COR-L47 (cell line): Measurements from ENCODE around the gene FYTTD1.

Source experiments
- DNase-seq: peaks from one replicate; lab custom pipeline; 2025; lab: John Stamatoyannopoulos, UW

Gene FYTTD1

DNA sequence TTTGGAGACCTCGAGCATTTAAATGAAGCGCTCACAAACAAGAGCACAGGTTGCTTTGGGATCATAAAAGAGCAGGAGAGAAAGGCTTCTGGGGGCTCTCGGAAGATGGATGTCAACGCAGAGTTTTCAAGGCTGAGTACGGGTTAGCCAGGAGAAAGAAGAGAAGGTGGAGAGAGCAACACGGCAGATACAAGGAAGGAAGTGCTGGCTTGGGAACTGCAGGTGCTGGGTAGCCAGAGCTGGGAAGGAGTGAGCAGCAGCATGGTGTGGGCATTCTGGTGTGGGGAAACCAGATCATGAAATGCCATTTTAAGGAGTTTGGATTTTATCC is 12.4 kb upstream of the FYTTD1 start:
- no peak for DNase-seq

DNA sequence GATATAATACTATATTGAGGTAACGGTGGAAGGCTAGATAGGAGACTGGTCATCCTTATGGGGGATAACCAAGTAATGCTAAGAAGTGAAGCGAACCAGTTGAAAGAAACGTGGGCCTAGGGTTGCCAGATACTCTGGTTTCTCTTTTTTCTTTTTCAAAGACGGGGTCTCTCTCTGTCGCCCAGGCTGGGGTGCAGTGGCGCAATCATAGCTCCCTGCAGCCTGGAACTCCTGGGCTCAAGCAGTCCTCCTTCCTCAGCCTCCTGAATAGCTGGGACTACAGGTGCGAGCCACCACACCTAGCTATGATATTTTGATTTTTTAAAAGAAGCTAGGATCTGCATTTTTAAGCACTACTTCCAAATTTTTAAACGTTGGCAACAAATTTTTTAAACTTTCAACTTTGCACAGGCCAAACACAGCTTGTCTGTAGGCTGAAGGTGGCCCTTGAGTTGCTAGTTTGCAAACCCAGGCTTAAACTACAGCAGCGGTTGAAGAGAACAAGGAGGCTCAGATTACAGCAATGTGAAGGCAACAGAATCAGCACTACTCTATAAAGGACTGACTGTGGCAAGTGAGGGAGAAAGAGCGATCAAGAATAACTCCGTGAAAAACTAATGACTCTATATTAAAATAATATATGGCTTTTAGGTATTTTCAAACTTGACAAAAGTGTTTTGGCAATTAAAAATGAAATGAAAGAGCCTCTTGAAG is 11.8 kb upstream of the FYTTD1 start:
- no peak for DNase-seq

DNA sequence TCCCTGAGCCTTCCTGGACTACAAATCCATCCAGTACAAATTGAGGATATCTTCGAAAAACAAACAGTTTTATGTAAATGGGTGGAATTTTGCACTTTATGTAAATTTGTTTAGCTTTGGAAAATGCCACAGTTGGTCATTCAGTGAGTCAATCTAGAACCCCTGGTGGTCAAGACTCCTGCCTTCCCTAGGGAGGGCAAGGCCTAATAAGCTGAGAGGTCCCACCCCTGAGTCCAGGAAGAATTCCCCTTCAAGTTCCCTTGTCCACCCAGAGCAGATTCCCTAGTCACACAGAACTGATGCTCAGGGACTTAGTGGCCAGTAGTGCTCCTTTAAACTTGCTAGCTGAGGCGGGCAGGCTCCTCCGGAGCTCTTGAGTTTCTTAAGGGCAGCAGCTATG is 6.9 kb upstream of the FYTTD1 start:
- no peak for DNase-seq

DNA sequence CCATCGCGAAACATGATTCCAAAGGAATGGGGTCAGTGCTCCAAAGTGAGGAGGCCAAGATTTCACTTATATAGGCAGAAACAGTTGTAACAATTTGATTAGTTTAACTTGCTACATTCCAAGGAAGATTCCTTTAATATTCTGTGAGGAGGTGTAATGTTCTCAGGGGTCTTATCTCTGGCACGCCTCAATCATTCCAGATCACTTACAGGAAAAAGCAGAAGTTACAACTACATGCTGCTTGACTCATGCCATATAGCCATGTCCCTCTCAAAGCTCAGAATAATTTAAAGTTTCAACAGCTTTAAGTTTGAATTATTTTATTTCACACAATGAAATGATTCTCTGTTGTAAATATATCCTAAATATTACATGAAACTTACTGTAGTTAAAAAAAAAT is 3.5 kb upstream of the FYTTD1 start:
- DNase-seq = no peak

DNA sequence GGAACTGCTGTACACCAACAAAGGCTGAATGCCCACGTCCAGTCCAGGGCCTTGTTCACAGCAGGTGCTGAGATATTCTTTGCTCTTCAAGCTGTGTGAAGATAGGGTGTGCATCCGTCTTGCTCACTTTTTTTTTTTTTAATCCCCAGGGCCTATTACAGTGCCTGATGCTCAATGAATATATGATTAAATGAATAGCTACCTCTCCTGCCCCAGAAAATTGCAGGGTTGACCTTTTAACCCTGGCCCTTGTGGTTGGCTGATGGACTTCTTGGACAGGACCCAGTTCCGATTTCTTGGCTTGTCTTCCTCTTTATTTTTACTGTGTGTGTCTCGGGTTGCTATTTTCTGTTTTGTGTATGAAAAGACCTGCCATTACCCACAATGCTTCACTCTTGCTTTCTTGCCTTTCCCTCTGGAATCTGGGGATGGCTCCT is 2.9 kb upstream of the FYTTD1 start:
- no peak for DNase-seq

DNA sequence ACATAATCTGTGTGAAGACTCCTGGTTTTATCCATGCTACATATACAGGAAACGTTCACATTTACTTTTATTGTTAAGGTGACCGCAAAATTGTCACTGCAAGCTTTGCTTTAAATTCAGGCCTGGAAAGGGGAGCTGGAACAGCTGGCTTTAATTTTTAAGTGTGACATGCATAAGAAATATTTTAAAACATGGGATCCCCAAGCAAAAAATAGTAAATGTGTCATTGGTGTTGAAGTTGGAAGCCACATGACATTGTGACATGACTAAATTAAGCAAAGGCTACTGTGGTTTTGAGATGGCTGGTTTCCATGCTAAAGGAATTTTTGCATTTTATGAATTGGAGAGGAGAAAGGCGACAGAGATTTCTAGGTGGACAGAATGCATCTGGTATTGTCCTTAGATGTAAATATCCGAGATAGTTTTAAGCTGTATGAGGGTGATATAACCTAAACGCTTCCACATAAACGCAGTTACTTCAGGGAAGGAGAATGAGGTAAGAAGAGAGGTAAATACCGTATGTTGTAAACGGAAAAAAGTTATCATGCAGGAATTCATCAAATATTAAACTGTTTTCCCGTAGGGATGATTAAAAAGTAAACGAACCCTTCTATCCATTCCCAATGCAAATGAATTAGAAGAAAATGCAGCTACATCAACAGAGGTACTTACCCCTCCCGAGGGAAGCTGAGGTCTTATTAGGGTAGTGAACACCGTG is 927 bp upstream of the FYTTD1 start:
- no peak for DNase-seq

DNA sequence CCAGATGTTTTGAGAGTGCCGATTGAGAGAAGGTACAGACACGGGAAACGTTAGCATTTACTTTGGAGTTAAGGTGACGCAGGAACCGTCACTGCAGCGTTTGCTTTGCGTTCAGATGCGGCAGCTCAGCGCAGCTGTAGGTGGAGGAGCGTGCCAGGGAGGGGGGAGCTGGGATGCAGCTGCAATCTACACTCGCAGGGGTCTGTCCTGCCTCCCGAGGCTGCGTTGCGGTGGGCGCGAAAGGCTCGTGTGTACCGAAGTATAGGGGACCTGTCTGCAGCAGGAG is 425 bp upstream of the FYTTD1 start:
- DNase-seq = peak; percentile 86

DNA sequence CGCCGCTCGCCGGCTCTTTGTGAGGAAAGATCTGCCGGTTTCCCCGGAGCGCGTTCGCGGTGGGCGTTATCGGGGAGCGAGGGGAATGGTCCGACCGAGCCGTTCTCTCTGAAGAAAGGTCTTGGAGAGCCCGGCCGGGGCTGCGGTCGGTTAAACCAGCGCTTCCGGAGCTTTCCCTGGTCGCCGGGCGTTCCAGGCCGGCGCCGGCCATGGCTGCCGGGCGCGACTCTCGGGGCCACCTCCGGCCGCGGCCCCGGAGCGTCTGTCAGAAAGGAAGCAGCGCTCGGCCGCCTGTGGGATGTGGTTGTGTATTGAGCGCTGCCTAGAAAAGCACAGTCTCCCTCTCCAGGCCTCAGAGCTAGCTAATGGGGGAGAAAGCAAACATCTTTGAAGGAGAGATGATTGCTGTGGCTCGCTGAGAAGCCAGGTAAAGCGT is 731 bp downstream of the FYTTD1 start:
- DNase-seq = peak; percentile 63

DNA sequence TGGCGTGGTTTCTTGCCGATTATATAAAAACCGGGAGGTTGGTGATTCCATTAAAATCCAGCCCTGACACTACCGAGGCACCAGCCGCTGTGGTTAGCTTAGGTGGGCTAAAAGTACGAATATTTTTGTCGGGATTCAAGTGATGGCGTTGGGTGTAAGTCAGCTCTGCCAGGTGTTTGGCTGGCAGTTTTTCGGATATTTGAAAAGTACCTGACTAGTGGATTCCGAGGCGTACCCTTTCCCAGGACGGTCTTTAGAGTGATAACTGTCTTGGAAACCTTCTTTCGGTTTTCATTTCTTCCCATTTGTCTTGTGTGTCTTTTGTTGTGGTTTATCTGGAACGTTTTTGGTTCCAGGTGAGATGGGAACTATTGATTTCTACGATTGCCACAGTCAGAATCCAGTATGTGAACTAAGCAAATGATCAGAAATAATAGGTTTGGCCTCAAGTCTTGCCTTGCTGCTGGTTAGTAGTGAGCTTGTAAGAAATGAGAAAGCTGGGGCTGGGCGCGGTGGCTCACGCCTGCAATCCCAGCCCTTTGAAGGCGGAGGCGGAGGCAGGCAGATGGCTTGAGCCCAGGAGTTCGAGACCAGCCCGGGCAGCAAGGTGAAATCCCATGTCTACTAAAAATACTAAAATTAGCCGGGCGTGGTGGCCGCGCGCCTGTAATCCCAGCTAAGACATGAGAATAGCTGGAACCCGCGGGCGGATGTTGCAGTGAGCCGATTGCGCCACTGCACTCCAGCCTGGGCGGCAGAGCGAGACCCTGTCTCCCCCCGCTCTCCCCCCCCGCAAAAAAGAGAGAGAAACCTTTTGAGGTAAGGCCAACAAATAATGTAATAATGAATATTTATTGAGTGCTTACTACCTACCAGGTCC is 1.4 kb downstream of the FYTTD1 start:
- DNase-seq = peak; percentile 35

DNA sequence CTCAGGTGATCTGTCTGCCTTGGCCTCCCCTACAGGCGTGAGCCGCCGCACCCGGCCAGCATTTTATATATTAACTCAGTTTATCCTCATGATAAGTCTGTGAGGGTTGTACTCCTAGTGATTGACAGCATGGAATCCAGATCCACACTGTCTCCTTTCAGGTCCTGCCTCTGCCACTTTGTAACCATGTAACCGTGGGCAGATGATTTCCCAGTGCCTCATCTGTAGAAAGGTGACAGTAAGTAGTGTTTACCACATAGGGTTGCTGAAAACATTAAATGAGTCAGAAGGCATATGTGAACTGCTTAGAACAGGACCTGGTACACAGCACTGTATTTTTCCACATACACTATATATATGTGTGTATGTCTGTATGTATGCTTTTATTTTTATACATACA is 2.4 kb downstream of the FYTTD1 start:
- DNase-seq = no peak

DNA sequence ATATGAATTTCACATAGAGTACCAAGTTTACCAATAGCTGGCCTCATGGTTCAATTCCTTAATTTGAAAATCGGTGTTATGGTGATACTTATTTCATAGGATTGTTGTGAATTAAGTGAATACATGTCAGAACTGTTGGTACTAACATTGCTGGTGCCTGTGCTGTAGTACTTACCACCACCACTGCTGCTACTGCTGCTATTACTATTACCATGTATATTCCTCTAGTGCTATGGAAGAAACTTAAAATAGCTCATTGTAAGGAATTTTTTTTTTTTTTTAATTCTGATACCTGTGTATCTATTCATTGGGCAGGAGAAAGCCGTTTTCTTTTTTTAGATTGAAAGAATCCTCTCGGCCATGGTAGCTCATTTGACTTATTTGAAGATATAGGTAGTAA is 3.6 kb downstream of the FYTTD1 start:
- DNase-seq = no peak

DNA sequence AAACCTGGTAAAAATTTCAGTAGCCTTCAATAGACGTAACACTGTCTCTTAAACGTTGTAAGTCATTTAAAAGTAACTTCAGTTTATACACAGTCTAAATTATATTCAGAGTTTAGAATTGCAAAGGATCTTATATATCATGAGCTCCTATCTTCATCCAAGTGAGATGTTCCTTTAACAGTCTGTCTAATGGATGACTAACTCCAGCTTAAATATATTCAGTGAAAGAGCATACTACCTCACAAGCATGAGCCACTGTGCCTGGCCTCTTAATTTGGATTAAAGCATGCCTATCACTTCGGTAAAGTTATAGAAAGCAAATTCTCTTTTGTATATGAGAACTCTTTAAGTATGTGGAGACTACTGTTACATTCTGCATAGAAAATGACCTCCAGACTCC is 7.0 kb downstream of the FYTTD1 start:
- no peak for DNase-seq

DNA sequence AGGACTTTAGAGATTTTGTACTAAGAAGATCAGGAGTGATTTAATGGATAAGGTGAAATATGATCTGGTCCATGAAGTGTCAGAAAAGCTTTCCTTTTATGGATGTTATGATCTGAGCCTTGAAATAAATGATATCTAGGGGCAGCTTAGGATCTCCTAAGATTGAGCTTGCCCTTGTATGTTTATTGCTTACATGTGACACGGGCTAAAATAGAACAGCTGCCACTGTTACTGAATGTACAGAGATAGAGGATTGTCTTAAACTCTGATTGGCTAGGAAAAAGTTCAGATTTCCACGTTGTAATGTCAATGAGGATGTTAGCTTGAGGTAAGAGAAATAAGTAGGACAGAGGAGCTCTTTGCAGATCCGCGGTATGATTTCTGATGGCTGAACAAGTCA is 8.8 kb downstream of the FYTTD1 start:
- DNase-seq = no peak

DNA sequence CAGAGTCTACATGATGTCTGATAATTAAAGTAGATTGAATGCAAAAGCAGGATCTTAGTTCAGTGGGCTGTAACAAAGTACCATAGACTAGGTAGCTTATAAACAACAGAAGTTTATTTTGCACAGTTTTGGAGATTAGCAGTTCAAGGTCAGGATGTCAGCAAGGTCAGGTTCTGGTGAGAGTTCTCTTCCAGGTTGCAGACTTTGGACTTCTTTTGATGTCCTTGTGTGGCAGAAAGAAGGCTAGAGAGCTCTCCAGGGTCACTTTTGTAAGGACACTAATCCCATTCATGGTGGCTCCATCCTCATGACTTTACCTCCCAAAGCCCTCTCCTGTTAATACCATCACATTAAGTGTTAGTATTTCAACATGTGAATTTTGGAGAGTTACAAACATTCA is 12.1 kb downstream of the FYTTD1 start:
- DNase-seq = no peak

DNA sequence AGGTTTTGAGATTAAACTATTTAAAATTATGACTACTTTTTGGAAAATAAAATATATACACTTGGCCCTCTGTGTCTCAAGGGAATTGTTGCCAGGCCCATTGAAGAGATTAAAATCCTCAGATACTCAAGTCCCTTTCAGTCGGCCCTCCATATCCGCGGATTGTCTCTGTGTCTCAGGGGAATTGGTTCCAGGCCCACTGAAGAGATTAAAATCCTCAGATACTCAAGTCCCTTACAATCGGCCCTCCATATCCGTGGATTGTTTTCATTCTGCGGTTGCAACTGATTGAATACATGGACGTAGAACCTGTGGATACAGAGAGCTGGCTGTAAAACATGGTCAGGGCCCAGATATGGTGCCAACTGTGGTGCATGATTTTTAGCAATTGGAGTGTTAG is 25.6 kb downstream of the FYTTD1 start:
- DNase-seq = no peak

DNA sequence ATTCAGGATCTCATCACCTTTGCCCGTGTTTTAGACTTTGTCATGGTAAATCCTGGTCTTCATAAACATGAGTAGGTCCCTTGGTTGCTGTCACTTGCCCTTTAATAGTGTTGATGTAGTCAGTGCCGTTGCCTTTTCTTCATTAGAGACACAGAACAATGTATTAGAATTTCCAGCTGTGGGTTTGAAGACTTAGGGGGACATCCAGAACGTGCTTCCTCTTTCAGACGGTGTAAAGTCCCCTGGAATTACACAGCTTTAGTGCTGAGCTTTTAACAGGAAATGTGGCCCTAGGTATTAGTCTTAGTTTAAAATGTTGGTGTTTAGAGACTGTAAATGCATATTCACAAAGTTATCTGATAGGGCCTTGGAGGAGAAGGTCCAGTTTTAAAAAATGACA is 32.5 kb downstream of the FYTTD1 start:
- DNase-seq = no peak

DNA sequence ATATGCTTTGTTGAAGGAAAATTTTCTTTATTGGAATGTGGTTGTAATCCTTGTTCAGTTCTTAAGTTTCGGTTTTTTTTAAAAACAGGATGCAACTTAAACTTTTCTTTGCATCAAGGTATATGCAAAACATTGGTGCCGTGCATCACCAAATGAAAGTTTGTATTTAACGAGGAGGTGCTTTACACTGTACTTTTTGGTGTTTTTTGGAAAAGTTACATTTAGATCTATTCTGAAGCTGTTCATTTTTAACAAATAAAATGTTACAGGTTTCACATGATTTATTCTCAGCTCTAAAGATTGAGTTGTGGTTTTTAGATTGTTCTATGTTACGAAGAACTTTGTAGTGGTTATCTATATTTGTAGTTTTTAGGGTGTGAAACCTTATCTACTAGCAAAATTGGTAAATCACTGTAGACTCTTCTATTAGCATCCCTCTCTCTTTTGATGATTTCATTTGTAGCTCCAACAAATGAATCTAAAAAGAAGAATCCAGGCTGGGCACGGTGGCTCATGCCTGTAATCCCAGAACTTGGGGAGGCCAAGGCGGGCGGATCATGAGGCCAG is 34.4 kb downstream of the FYTTD1 start:
- DNase-seq = no peak

DNA sequence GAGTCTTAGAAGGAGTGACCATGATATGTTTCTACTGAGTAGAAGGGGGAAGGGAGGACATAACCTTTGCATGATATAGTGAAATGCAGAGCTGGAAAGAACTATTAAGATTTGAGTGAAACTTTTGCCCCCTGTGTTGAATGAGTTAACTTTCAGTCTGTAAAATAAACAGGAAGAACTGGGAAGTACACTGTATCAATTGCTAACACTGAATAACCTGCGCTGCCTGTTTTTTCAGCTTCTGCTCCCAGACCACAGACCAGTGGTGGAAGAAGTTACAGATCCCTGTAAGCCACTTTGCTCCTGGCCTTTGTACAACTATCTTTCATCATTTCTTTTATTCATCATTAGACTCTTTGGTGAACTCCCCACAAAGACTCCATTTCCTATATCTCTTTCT is 37.7 kb downstream of the FYTTD1 start:
- DNase-seq = no peak

DNA sequence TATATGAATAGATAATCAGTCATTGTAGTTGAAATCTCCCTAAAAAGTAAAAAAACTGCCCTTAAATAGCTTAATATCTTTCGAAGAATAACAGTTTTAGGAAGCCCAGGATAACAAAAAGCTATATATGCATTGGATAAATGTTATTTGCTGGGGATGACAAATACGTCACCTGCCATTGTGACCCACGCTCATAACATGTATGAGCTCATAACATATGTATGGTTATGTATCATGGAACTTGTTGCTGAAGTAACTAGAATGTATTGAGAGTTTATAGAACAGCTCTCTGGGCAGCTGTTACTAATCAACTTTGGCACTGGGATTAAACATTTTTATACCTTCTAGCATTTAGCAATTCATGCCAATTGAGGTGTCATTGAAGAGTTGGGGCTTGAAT is 39.6 kb downstream of the FYTTD1 start:
- DNase-seq = no peak

DNA sequence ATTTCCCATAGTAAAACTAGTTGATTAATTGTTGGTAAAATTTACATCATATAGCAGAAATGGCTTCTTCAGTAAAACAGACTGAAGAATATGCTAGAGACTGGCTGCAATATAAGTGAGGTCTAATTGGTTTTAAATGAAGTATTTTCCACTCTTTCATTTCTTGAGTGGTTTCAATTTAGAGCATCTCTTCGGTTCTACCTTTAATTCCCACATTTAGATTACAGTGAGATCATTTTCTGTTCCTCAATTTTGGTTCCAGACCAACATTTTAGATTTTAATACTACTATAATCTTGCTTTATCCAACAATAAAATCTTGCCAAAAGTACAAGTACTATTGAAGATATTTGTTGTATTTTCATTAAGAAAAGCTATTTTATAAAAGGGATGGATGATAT is 40.4 kb downstream of the FYTTD1 start:
- DNase-seq = no peak

DNA sequence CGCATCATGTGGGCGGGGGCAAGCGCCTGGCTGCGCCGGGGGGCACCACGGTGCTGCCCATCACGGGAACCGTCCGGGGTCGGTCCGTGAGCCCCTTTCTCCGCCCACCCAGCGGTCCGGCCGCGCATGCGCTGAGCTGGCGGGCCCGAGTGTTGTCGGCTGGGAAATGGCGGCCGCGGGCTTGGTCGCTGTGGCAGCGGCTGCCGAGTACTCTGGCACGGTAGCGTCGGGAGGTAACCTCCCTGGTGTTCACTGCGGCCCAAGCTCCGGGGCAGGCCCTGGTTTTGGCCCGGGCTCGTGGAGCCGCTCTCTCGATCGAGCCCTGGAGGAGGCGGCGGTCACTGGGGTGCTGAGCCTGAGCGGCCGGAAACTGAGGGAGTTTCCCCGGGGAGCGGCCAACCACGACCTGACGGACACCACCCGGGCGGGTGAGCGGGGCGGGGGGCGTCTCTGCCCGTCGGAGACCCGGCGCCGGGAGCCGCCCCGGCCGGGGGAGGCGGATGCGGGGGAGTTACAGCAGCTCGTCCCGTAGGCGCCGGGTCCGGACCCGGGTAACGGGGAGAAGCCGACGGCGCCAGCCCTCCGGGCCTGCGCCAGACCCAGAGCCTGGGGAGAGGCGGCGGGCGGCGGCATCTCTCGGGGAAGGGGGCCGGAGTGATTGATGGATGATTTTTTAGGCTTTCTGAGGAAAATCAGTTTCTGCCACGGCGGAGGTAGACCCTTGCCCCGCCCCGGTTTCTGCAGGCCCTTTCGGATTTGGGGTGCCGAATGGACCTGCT is 41.6 kb downstream of the FYTTD1 start, which contains the start of gene LRCH3:
Gene LRCH3 (plus strand): TSS at position 142 of the 779 bp plus-strand sequence. CDS start 25 bp downstream, at position 167.
- peak; percentile 82 for DNase-seq
